Measurements from ENCODE around the gene OR13C3.
A peak's percentile ranks its signal among the peaks of the same experiment; 100 is the strongest.
"Not testable (repeated sequence)": the region's sequence is repeated elsewhere in the genome, so short reads cannot be mapped to it uniquely, and the experiment has no call there.

The OR13C3 gene

DNA sequence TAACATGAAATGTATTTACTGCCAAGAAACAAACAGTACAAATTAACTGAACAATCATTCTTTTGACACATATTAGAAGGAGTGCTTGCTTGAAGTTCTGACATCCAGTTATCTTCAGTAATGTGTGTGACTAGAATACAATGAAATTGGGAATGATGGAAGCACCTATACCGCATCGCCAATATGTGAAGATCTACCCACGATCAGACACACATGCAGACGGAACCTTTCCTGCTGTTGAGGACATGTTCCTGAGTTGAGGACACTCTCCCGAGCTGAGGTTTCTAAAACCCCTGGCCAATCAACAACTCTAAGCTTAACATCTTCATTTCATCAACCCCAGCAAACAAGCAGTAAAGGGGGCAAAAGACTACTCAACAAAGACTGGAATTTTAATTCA is at the start of gene OR13C3:
TSS of gene OR13C3 (minus strand) at position 101 of the 400 bp plus-strand sequence. CDS start 133 bp downstream, outside the sequence.
- DNase-seq = no peak

DNA sequence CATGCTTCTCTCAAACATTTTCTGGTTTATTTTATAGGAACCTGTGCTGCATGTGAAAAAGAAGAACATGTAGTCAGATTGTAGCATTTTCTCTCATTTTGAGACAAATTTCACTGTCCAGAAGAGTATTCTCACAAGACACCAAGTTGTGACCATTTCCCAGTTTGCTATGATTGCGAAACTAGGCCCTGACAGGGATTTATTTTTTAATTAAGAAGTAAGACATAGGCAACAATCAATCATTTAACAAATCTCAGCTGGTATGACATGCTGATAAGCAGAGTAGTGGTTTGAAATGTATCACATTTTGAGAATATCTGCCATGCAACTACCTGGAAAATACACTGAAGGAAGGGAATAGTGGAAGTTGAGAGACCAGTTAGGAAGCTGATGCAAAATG is 43.9 kb upstream of the OR13C3 start:
- no peak for DNase-seq

DNA sequence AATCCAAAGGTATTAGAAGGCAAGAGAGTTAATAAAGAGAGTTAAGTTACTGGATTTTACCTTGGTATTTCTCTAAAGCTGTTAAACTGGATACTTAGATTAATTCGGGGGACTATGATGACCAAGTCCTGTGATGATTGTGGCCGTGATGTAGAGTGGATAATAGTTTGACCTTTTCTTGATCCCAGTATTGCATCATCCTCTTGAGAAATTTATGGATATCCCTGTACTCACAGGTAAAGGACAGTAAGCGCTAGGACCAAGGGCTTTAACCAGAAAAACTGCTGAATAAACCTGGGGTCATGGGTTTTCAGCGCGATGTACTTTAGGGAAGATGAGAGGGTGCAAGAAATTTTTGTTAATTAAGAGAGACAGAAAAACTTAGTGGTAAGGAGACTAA is 40.6 kb upstream of the OR13C3 start:
- DNase-seq = no peak

DNA sequence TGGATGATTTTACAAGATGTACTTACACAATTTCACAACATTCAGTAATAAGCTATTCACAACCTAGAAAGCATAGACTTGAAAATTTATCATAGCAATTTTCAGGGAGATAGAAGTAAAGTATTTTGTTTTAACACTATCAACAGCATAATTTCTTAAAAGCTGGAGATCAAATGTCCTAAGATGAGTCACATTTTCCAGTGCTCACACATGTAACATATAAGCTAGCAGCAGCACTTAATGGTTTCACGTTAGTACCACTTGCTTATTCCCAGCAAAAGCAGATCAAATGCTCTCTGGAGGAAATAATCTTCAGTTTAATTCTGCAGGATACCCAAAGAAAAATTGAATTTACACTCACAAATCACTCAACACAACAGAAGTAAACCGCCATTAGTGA is 38.8 kb upstream of the OR13C3 start:
- no peak for DNase-seq

DNA sequence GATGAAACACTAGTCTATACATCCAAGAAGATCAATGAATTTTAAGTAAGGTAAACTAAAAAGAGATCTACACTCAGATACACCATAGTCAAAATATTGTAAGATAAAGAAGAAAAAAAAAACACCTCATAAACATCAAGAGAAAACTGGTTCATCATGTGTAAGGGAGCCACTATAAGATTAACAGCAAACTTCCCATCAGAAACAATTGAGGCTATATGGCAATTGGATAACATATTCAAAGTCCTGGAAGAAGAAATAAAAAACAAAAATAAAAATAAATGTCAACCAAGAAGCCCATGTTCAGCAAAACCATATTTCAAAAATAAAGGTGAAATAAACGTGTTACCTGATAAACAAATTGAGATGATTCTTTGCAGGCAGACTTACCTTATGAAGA is 36.0 kb upstream of the OR13C3 start:
- DNase-seq = no peak

DNA sequence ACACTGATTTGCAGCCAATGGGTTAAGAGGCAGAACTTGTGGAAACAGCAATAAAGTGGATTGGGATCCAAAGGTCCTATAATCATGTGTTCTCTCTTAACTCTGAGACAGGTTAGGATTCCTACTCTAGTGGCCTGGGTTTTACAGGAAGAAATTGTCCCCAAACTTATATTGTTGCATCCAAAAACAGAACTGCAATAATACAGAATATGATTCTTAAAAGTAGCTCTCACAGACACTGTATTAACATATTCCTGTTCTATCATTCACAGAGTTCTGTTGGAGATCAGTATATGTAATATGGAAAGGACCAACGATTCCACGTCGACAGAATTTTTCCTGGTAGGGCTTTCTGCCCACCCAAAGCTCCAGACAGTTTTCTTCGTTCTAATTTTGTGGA is 32.2 kb upstream of the OR13C3 start, which contains the start of gene OR13C8:
TSS of gene OR13C8 (plus strand) at position 301 of the 400 bp plus-strand sequence. CDS start at position 301, 0 bp downstream.
- no peak for DNase-seq

DNA sequence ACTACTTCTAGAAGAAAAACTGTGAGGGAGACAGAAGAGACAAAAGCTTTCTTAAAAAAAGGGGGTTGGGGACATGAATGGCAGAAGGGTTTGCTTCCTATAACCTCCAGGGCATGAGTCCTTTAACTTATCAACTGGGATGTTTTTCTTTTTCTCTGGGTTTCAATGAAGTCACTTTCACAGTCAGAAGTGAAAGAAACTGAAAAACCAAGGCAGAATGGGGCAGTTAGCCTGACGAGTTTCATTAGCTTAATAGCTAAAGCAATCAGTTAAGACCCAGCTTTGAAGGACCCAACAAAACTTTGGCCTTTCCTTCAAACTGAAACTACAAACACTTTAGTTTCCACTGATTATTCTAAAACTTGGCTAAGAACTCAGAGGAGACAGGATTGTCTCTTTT is 27.7 kb upstream of the OR13C3 start:
- no peak for DNase-seq

DNA sequence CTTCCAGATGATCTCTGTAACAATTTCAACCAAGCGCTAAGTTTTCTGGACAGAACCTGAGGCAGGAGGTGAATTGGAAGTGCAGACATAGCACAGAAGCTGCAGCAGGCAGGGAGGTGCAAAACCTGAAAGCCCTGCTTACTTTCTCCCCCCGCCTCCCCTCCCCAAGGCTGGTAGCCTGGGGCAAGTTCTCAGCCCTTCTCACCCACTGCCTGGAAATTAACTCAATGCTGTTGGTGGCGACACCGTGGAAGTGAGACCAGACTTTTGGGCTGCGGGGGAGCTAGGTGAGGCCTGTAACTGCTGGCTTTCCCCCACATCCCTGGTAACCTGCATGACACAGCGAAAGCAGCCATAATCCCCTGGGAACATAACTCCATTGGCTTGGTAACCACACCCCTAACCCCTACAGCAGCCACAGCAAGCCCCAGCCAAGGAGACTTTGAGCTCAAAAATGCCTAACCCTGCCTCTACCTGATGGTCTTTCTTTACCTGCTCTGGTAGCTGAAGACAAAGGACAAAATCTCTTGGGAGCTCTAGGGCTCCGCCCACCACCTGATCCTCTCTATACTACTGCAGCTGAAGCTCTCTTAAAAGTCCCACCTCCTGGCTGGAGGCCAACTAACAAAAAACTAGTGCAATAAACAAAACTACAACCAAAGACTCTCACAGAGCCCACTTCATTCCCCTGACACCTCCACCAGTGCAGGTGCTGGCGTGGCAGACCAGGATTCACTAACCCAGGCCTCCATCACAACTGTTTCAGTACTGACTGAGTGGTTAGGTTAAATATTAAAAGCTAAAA is 20.4 kb upstream of the OR13C3 start:
- no peak for DNase-seq

DNA sequence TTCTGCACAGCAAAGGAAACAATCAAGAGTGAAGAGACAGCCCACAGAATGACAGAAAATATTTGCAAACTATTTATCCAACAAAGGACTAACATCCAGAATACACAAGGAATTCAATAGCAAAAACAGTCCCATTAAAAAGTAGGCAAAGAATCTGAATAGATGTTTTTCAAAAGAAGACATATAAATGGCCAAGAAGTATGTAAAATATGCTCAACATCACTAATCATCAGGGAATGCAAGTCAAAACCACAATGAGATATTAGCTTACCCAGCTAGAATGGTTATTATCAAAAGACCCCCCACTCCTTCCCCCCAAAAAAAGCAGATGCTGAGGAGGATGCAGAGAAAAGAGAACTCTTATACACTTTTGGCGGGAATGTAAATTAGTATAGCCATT is 18.9 kb upstream of the OR13C3 start:
- no peak for DNase-seq

DNA sequence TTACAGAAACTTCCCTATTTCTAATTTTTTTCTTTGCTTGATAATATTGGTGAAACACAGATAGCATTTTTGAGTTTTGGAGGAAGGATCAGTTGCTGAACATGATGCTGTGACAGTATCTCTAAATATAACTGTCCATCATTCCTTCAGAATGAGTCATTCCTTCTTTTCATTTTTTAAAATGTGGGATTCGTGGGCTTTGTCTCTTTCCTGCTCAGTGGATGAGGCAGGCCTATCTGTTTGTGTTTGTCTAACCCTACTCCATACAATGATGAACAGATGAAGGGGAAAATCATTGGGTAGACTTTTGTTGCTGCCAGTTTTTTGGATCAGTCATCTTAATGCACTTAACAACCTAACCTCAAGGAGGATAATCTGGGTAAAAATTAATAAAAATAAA is 16.6 kb upstream of the OR13C3 start:
- no peak for DNase-seq

DNA sequence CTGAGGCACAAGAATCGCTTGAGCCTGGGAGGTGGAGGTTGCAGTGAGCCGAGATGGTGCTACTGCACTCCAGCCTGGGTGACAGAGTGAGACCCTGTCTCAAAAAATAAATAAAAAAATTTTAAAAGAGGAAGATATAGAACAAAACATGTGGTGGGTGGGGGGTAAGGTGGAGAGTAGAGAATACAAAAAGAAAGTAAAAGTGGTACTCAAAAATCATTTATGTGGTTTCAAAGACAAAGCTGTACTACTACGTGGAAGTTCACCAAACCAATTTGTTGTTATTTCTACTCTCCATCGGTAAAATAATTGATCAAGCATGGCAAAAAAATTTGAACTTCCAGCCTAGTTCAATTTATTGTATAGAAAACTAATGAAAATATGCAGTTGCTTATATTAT is 8.0 kb upstream of the OR13C3 start:
- no peak for DNase-seq

DNA sequence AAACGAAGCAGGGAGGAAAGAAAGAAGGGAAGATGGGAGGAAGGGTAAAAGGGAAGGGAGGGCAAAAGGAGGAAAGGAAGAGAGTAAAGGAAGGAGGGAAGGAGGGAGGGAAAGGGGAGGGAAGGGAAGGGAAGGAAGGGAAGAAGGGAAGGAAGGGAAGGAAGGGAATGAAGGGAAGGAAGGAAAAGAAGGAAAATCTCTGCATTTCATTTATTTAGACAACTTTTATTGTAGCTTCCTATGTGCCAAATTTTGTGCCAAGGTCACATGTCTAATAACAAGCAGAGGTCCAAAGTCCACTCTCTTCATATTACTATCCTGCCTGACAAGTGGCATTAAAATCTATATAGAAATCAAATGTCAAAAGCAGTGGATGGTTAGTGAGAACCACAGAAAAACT is 2.6 kb upstream of the OR13C3 start:
- DNase-seq = no peak

DNA sequence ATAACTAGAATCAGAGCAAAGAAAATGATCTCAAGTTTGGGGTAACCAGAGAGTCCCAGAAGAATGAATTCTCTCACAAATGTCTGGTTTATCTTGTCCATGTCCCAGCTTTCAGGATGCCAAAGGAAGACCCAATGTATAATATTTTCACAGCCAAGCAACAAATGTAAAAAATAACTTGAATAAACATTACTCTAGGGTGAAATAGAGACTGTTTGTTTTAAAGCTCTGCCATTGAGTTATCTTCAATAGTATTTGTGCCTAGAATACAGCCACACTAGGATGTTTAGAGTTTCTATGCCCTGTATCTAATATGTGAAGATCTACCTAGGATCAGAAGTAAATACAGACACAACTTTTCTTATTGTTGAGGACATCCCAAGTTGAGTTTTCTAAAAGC is 9.5 kb downstream of the OR13C3 start, which contains the start of gene OR13C4:
TSS of gene OR13C4 (minus strand) at position 101 of the 400 bp plus-strand sequence. CDS start at position 101, 0 bp downstream.
- no peak for DNase-seq

DNA sequence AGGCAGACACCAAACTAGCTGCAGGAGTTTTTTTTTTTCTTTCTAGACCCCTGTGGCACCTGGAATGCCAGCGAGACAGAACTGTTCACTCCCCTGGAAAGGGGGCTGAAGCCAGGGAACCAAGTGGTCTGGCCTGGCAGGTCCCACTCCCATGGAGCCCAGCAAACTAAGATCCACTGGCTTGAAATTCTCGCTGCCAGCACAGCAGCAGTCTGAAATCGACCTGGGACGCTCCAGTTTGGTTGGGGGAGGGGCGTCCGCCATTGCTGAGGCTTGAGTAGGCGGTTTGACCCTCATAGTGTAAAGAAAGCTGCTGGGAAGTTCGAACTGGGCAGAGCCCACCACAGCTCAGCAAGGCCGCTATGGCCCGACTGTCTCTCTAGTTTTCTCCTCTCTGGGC is 16.4 kb downstream of the OR13C3 start:
- not testable (repeated sequence) for DNase-seq

DNA sequence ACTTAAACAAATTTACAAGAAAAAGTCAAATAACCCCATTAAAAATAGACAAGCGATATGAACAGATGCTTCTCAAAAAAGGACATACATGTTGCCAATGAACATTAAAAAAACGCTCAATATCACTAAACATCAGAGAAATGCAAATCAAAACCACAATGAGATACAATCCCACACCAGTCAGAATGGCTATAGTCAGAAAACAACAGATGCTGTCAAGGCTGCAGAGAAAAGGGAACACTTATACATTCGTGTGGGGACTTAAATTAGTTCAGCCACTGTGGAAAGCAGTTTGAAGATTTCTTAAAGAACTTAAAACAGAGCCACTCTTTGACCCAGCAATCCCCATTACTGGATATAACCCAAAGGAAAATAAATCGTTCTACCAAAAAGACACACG is 21.8 kb downstream of the OR13C3 start:
- no peak for DNase-seq

DNA sequence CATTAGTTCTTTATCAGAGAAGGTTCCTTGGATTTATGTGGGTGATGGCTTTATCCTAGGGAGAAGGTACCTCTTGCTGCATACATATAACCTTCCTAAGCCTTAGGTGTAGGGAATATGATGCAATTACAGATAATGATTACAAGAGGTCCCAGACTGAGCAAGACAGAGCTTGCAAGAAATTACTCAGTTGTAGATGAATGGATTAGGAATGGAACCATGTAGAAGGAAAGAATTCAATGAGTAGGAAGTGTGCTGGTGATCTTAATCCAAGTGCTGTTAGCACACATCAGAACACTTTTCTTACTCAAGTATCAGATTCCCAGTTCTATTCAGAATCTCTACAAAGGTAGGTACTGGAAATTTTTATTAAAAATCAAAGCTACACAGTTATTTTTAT is 30.1 kb downstream of the OR13C3 start:
- DNase-seq = no peak

DNA sequence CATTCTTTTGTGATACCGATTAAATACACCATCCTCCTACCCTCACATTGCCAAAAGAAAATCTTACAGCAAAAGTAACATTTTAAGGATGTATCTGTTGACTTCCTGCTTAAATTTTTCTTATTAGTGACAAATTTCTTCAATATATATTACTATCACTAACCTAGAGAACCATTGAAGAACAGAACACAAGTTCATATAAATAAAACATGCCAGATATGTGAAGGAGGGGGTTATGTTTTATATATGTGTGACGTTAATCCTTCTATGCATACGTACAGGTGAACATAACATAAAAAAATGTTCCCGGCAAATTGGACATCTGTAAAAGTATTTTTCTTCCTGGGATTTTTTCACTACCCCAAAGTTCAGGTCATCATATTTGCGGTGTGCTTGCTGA is 32.7 kb downstream of the OR13C3 start, which contains the start of gene OR13F1:
TSS of gene OR13F1 (plus strand) at position 301 of the 400 bp plus-strand sequence. CDS start at position 301, 0 bp downstream.
- no peak for DNase-seq

DNA sequence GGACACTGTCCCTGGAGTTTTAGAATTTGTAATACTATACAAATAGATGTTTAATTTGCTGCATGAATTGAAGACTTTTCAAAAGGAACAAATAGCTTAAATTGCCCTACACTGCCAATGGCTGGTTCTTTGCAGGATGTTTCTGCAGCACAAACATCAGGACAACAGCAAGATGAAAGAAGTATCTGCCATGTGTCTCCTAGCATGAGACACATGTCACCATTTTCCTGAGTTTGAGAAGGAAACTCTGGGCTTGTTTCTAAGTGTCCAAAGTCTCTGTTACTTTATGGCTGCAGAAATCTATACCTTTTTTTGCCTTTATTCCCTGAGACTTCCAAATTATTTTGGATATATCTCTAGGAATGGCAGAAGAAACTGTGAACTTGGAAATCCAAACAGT is 33.2 kb downstream of the OR13C3 start:
- DNase-seq = no peak

DNA sequence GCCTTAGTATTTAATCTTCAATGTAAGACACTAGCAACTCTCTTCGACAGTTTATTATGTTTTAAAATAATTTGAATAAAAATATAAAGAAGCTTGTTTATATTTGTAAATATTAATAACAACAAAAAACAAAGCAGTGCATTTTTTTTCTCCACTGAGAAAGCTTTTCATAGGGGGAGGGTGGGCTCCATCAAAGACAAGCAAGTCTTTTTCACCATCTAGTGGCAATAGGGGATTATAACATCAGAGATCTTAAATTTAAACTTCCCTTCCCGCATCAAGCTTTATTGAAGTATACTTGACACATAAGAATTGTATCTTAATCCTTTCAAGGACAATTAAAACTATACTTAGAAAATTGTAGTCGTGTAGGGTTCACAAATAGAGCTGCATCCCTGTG is 41.8 kb downstream of the OR13C3 start:
- DNase-seq = peak; percentile 16

Data from NCI-H748 treated with DMSO at 0.1 percent for 48 hours (cell line).